Lung (tissue), 12 donors: ENCODE measurements around the gene SESN1. TPM values are rescaled to one million over a fixed set of nuclear protein-coding genes. Genes with fewer than 3 reads are reported as not detected.

Source experiments
- ATAC-seq: fragments of 200-7000 bp; cut with Tn5 transposase; one replicate; pipeline ENCODE4 v1.9.1; 2020; ENCODE audit warnings: moderate number of reproducible peaks; ENCODE audit not compliant: insufficient read depth, low FRiP score
- DNase-seq, 3 donors: peaks; one replicate each; pipeline ENCODE4 v3.0.0-alpha.2; 2013 to 2017
- H3K27ac ChIP-seq, 2 donors: one replicate each; pipeline ENCODE4 v1.5.1; 2013; ENCODE audit warnings: mild to moderate bottlenecking in 2 of 2, moderate library complexity in 2 of 2, control low read depth in 1 of 2, inconsistent platforms in 1 of 2, low read depth in 1 of 2, low read length in 1 of 2
- H3K27me3 ChIP-seq, 3 donors: one replicate each; pipeline ENCODE4 v1.5.1; 2013; ENCODE audit warnings: low read length in 2 of 3; ENCODE audit not compliant: control insufficient read depth in 3 of 3, insufficient read depth in 3 of 3
- H3K36me3 ChIP-seq, 4 donors: one replicate each; pipeline ENCODE4 v1.5.1; 2013; ENCODE audit warnings: low read length in 4 of 4, mild to moderate bottlenecking in 1 of 4, moderate library complexity in 1 of 4; ENCODE audit not compliant: control insufficient read depth in 4 of 4, insufficient read depth in 4 of 4
- H3K4me1 ChIP-seq, 5 donors: one replicate each; pipeline ENCODE4 v1.5.1; 2013; ENCODE audit warnings: low read length in 5 of 5, mild to moderate bottlenecking in 2 of 5, moderate library complexity in 1 of 5; ENCODE audit not compliant: control insufficient read depth in 5 of 5, insufficient read depth in 5 of 5
- H3K4me3 ChIP-seq: one replicate; pipeline ENCODE4 v1.5.1; 2013; ENCODE audit warnings: mild to moderate bottlenecking, control low read depth, moderate library complexity
- H3K9ac ChIP-seq, 2 donors: one replicate each; pipeline ENCODE4 v1.5.1; 2013; ENCODE audit warnings: low read length in 2 of 2, control low read depth in 1 of 2; ENCODE audit not compliant: insufficient read depth in 1 of 2
- H3K9me3 ChIP-seq, 4 donors: one replicate each; pipeline ENCODE4 v1.5.1; 2013; ENCODE audit warnings: low read length in 3 of 4, mild to moderate bottlenecking in 1 of 4, moderate library complexity in 1 of 4; ENCODE audit not compliant: control insufficient read depth in 4 of 4, insufficient read depth in 3 of 4
- CTCF ChIP-seq: IDR thresholded peaks from 2 replicates; pipeline ENCODE4 v1.5.1; 2012; ENCODE audit warnings: mild to moderate bottlenecking; ENCODE audit errors: control extremely low read depth, extremely low read depth
- WGBS, 2 donors: extraction: QIAGEN DNeasy Blood & Tissue Kit; methylation state at CpG; one replicate each; pipeline ENCODE4 v1.1.7; 2013; 5-methylcytosine and 5-hydroxymethylcytosine counted together
- polyA plus RNA-seq, 2 donors: library from polyadenylated mRNA; stranded (reverse); fragments of 200-250 nt; gene quantifications; one replicate each; pipeline ENCODE4 v1.2.1, GENCODE V29; 2013
- total RNA-seq, 2 donors: library from RNA; depleted of rRNA in 1 of 2; stranded (reverse); fragments of >200 nt in 1 of 2; gene quantifications; one replicate each; pipeline ENCODE4 v1.2.1, GENCODE V29; 2014 to 2021
- donor health status: control.
- donor health status: control.
- donor health status: Bipolar disorder and iron deficiency.
- donor health status: healthy.
- donor health status: DM: yes; HTN: yes; CAD: no.

Gene SESN1
- total and polyA plus RNA-seq, 4 donors = 12.9 to 69.8 (median 21.0) TPM

GRCh38 chr6:109051301-109052017, 43.2 kb downstream of the SESN1 start:
- no peak for TF ChIP-seq CTCF
- Histone ChIP-seq H3K27ac (peak overlapping the region in 1 of 2 donors; percentile 16), H3K4me3 (no peak overlapping the region), H3K27me3 (no peaks in the 10 kb centered on the region), H3K36me3 (no peaks in the 10 kb centered on the region), H3K9ac (no peak overlapping the region), H3K9me3 (no peaks in the 10 kb centered on the region), H3K4me1 (peaks cover 0 to 8% (median 6%) of the 10 kb centered on the region in 5 donors)
- no peak for DNase-seq
- WGBS, 2 donors = 88 to 97% methylated on average over 1 of the region's 1 CpG
- ATAC-seq = no peak

- 75 to 94% methylated on average over 1 of the region's 1 CpG for WGBS, 2 donors
- DNase-seq (no peak), ATAC-seq (no peak)
- no peaks in the 10 kb centered on the region for H3K9me3 ChIP-seq
- no peak overlapping the region for H3K4me3 ChIP-seq
- no peaks in the 10 kb centered on the region for H3K27me3 ChIP-seq
- peaks cover 0 to 8% (median 6%) of the 10 kb centered on the region in 5 donors for H3K4me1 ChIP-seq
- no peaks in the 10 kb centered on the region for H3K36me3 ChIP-seq
- H3K27ac ChIP-seq = no peak overlapping the region
- H3K9ac ChIP-seq = no peak overlapping the region
- no peak for TF ChIP-seq CTCF
Observed at GRCh38 chr6:109050447-109051102, 44.1 kb downstream of the SESN1 start.

- no peak for ATAC-seq
Observed at GRCh38 chr6:109050012-109050411, 44.6 kb downstream of the SESN1 start.

More at GRCh38 chr6:109050012-109050411, 44.6 kb downstream of the SESN1 start:
- H3K27ac ChIP-seq = no peak overlapping the region
- no peak for TF ChIP-seq CTCF
- 83 to 84% methylated on average over 2 of the region's 2 CpGs for WGBS, 2 donors
- H3K4me1 ChIP-seq = peaks cover 0 to 9% (median 6%) of the 10 kb centered on the region in 5 donors
- H3K27me3 ChIP-seq = no peaks in the 10 kb centered on the region
- H3K4me3 ChIP-seq = no peak overlapping the region
- H3K36me3 ChIP-seq = no peaks in the 10 kb centered on the region
- no peak for DNase-seq
- no peak overlapping the region for H3K9ac ChIP-seq
- H3K9me3 ChIP-seq = no peaks in the 10 kb centered on the region
